BJ (cell line): ENCODE data around the gene CARS2. TPM values are rescaled to one million over a fixed set of nuclear protein-coding genes. Genes with fewer than 3 reads are reported as not detected.

ENCODE experiments used
- CTCF ChIA-PET: fragments of 350-600 bp; formaldehyde crosslinking; extraction: SDS; loops from one replicate; lab custom pipeline; 2021; ENCODE audit warnings: antibody characterized with exemption, inconsistent platforms; lab: Yijun Ruan, JAX
- POLR2A ChIA-PET: fragments of 300-600 bp; sonication (Branson Sonifier 250); formaldehyde crosslinking; extraction: SDS; loops from one replicate; lab custom pipeline; 2021; ENCODE audit warnings: antibody characterized with exemption; lab: Charles Lee
- DNase-seq: peaks from one replicate; pipeline ENCODE4 v3.0.0-alpha.2; 2011; ENCODE audit warnings: low read depth
- H3K27me3 ChIP-seq: 2 replicates; pipeline ENCODE4 v1.6.0; 2011; ENCODE audit warnings: low read length; ENCODE audit not compliant: control insufficient read depth, insufficient read depth
- H3K36me3 ChIP-seq: 2 replicates; pipeline ENCODE4 v1.5.1; 2011; ENCODE audit warnings: low read length; ENCODE audit not compliant: control insufficient read depth, insufficient read depth
- H3K4me3 ChIP-seq: 2 replicates; pipeline ENCODE4 v1.5.1; 2011; ENCODE audit warnings: low read depth, mild to moderate bottlenecking, control low read depth, low read length
- polyA plus RNA-seq: library from polyadenylated mRNA; depleted of rRNA; stranded (reverse); fragments of >200 nt; gene quantifications from 2 replicates; pipeline ENCODE4 v1.2.3, GENCODE V29; 2011
- TF ChIP-seq, protein P1 (sequence below): IDR thresholded peaks from 2 replicates; pipeline ENCODE4 v1.5.1; 2011; ENCODE audit warnings: low read depth, mild to moderate bottlenecking, control low read depth, inconsistent platforms, low read length, moderate library complexity; ENCODE audit not compliant: insufficient read depth

The CARS2 gene
- polyA plus RNA-seq, 1 experiment: 76.8 TPM

GRCh38 chr13:110627761-110628476, 78.0 kb downstream of the CARS2 start:
- ChIA-PET CTCF (no interaction called here), POLR2A (no interaction called here)
- TF ChIP-seq, protein P1, sequence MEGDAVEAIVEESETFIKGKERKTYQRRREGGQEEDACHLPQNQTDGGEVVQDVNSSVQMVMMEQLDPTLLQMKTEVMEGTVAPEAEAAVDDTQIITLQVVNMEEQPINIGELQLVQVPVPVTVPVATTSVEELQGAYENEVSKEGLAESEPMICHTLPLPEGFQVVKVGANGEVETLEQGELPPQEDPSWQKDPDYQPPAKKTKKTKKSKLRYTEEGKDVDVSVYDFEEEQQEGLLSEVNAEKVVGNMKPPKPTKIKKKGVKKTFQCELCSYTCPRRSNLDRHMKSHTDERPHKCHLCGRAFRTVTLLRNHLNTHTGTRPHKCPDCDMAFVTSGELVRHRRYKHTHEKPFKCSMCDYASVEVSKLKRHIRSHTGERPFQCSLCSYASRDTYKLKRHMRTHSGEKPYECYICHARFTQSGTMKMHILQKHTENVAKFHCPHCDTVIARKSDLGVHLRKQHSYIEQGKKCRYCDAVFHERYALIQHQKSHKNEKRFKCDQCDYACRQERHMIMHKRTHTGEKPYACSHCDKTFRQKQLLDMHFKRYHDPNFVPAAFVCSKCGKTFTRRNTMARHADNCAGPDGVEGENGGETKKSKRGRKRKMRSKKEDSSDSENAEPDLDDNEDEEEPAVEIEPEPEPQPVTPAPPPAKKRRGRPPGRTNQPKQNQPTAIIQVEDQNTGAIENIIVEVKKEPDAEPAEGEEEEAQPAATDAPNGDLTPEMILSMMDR: no peak
- H3K27me3 ChIP-seq: no peaks in the 10 kb centered on the region
- DNase-seq: no peak
- no peak overlapping the region for H3K4me3 ChIP-seq
- H3K36me3 ChIP-seq: peaks cover 24% of the 10 kb centered on the region

GRCh38 chr13:110627351-110627750, 78.6 kb downstream of the CARS2 start:
- TF ChIP-seq, protein P1: no peak
- H3K4me3 ChIP-seq: no peak overlapping the region
- peaks cover 26% of the 10 kb centered on the region for H3K36me3 ChIP-seq
- ChIA-PET POLR2A (no interaction called here), CTCF (no interaction called here)
- no peak for DNase-seq
- no peaks in the 10 kb centered on the region for H3K27me3 ChIP-seq

DNA sequence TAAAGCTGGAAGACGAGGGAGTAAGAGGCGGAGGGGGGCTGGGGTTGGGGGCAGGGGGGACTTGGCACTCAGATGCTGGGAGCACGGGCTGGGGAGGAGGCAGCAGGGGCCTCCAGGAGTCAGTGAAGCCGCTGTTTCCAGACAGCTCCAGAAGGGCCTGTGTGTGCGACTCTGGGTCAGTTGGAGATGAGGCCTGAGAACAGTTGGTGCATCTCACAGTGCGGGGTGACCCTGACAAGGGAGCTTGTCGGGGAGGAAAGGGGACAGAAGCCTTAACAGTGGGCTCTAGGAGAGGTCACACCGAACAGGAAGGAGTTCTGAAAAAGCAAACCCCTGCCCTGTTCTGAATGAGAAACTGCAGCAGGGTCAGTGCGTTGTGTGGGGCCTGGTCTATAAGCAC, 79.4 kb downstream of the CARS2 start:
- no peak for DNase-seq
- CTCF ChIA-PET: no interaction called here
- POLR2A ChIA-PET: no interaction called here
- Histone ChIP-seq H3K36me3 (peaks cover 26% of the 10 kb centered on the region), H3K27me3 (no peaks in the 10 kb centered on the region), H3K4me3 (no peak overlapping the region)
- TF ChIP-seq, protein P1: no peak

DNA sequence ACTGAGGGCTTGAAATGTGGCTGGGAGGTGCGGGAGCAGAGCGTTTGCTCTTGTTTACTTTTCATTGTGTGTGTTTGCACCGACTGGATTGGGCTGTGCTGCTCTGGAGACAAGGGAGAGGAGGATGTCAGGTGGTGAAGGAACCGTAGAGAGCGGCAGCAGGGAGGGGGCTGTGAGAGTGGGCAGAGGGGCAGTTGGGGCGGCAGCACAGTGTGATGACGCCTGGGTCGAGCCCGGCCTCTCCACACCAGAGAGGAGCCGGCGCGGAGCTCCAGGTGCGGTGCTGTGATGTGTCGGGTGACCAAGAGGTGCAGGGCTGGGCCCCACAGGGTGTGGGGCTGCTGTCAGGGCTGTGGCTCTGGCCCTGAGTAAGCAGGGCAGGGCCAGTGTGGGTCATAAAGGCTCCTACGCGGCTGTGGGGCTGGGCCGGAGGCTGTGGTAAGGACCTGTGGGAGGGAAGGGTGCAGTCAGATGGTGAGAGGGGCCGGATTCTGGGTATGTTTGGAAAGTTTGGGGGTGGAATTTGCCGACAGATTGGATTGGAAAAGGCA, 80.1 kb downstream of the CARS2 start:
- ChIA-PET POLR2A (no interaction called here), CTCF (interaction anchor here (0.9 kb wide), 1 partner anchor 58 kb away, joined by 3 read pairs; no protein-coding TSS in a partner anchor)
- peaks cover 26% of the 10 kb centered on the region for H3K36me3 ChIP-seq
- TF ChIP-seq, protein P1: no peak
- no peak overlapping the region for H3K4me3 ChIP-seq
- DNase-seq: no peak
- H3K27me3 ChIP-seq: no peaks in the 10 kb centered on the region
